H9 (cell line): ENCODE measurements around the gene XDH. TPM values are rescaled to one million over a fixed set of nuclear protein-coding genes. Genes with fewer than 3 reads are reported as not detected.

Experiments
- DNase-seq: peaks from one replicate; pipeline ENCODE4 v3.0.0-alpha.2; 2017
- H2AFZ ChIP-seq: one replicate; pipeline ENCODE4 v1.6.1; 2013; ENCODE audit warnings: mild to moderate bottlenecking, low read length, control low read depth, moderate library complexity
- H2AK5ac ChIP-seq: 2 replicates; pipeline ENCODE4 v1.6.1; 2013; ENCODE audit warnings: low read length, control low read depth, mixed read lengths; ENCODE audit not compliant: insufficient read length
- H2BK120ac ChIP-seq: one replicate; pipeline ENCODE4 v1.6.1; 2013; ENCODE audit warnings: low read depth, mild to moderate bottlenecking, low read length, control low read depth, inconsistent platforms; ENCODE audit not compliant: poor library complexity, severe bottlenecking
- H2BK12ac ChIP-seq: 2 replicates; pipeline ENCODE4 v1.6.1; 2013; ENCODE audit warnings: low read length, control low read depth, mixed read lengths, low read depth; ENCODE audit not compliant: insufficient read length
- H2BK15ac ChIP-seq: 2 replicates; pipeline ENCODE4 v1.6.1; 2013; ENCODE audit warnings: low read depth, low read length, control low read depth
- H2BK20ac ChIP-seq: one replicate; pipeline ENCODE4 v1.6.1; 2013; ENCODE audit warnings: low read depth, mild to moderate bottlenecking, low read length, control low read depth, inconsistent platforms; ENCODE audit not compliant: poor library complexity, severe bottlenecking
- H2BK5ac ChIP-seq: 2 replicates; pipeline ENCODE4 v1.6.1; 2013; ENCODE audit warnings: low read length, control low read depth, mixed read lengths; ENCODE audit not compliant: insufficient read length
- H3K14ac ChIP-seq: 2 replicates; pipeline ENCODE4 v1.6.1; 2013; ENCODE audit warnings: low read length, control low read depth; ENCODE audit not compliant: insufficient read depth
- H3K18ac ChIP-seq: 2 replicates; pipeline ENCODE4 v1.6.1; 2013; ENCODE audit warnings: low read depth, mild to moderate bottlenecking, mixed read lengths, low read length, control low read depth; ENCODE audit not compliant: insufficient read length
- H3K23ac ChIP-seq: 2 replicates; pipeline ENCODE4 v1.6.1; 2013; ENCODE audit warnings: low read length, control low read depth, mixed read lengths, low read depth; ENCODE audit not compliant: insufficient read length
- H3K23me2 ChIP-seq: 2 replicates; pipeline ENCODE4 v1.6.1; 2013; ENCODE audit warnings: low read depth, mild to moderate bottlenecking, mixed read lengths, low read length, control low read depth; ENCODE audit not compliant: insufficient read length, poor library complexity, severe bottlenecking
- H3K27ac ChIP-seq: 2 replicates; pipeline ENCODE4 v1.5.1; 2013; ENCODE audit warnings: low read length, control low read depth, mixed read lengths, low read depth; ENCODE audit not compliant: insufficient read length
- H3K27me3 ChIP-seq: 2 replicates; pipeline ENCODE4 v1.6.1; 2013; ENCODE audit warnings: low read length, control low read depth, inconsistent platforms; ENCODE audit not compliant: insufficient read depth
- H3K4ac ChIP-seq: 2 replicates; pipeline ENCODE4 v1.6.1; 2013; ENCODE audit warnings: low read depth, mild to moderate bottlenecking, control low read depth, inconsistent platforms, low read length, moderate library complexity
- H3K4me1 ChIP-seq: 2 replicates; pipeline ENCODE4 v1.6.1; 2013; ENCODE audit warnings: low read length, control low read depth, inconsistent platforms; ENCODE audit not compliant: insufficient read depth
- H3K4me2 ChIP-seq: 2 replicates; pipeline ENCODE4 v1.6.1; 2013; ENCODE audit warnings: low read length, control low read depth, mixed read lengths; ENCODE audit not compliant: insufficient read length, insufficient read depth
- H3K56ac ChIP-seq: 2 replicates; pipeline ENCODE4 v1.6.1; 2013; ENCODE audit warnings: low read depth, mild to moderate bottlenecking, mixed read lengths, low read length, control low read depth; ENCODE audit not compliant: insufficient read length
- H3K79me1 ChIP-seq: 2 replicates; pipeline ENCODE4 v1.6.1; 2013; ENCODE audit warnings: low read depth, mild to moderate bottlenecking, moderate library complexity, low read length, control low read depth, inconsistent platforms; ENCODE audit not compliant: insufficient read depth, poor library complexity, severe bottlenecking
- H3K79me2 ChIP-seq: 2 replicates; pipeline ENCODE4 v1.6.1; 2013; ENCODE audit warnings: low read length, control low read depth, inconsistent platforms; ENCODE audit not compliant: insufficient read depth
- H3K9ac ChIP-seq: 2 replicates; pipeline ENCODE4 v1.6.1; 2013; ENCODE audit warnings: low read length, control low read depth, mixed read lengths; ENCODE audit not compliant: insufficient read length; ENCODE audit errors: extremely low read depth
- H3K9me3 ChIP-seq: one replicate; pipeline ENCODE4 v1.6.1; 2013; ENCODE audit warnings: low read depth, low read length, inconsistent platforms; ENCODE audit not compliant: control insufficient read depth
- H3T11ph ChIP-seq: one replicate; pipeline ENCODE4 v1.6.1; 2013; ENCODE audit warnings: mild to moderate bottlenecking, low read length, control low read depth, inconsistent platforms
- H4K20me1 ChIP-seq: one replicate; pipeline ENCODE4 v1.6.1; 2013; ENCODE audit not compliant: control insufficient read depth, insufficient read length, insufficient read depth
- H4K5ac ChIP-seq: 2 replicates; pipeline ENCODE4 v1.6.1; 2013; ENCODE audit warnings: low read depth, mild to moderate bottlenecking, mixed read lengths, low read length, control low read depth; ENCODE audit not compliant: insufficient read length
- H4K8ac ChIP-seq: replicated peaks from 2 replicates; pipeline ENCODE4 v1.6.1; 2013; ENCODE audit warnings: low read length, control low read depth, mixed read lengths, low read depth; ENCODE audit not compliant: insufficient read length
- H4K91ac ChIP-seq: 2 replicates; pipeline ENCODE4 v1.6.1; 2013; ENCODE audit warnings: low read depth, mild to moderate bottlenecking, moderate library complexity, mixed read lengths, low read length, control low read depth; ENCODE audit not compliant: insufficient read length
- H3K27ac Mint-ChIP-seq, 3 experiments: 2 replicates in 2 of 3; 3 replicates in 1 of 3; pipeline ENCODE4 v1.8.0; 2020 to 2021; ENCODE audit warnings: mixed read lengths in 3 of 3, mild to moderate bottlenecking in 1 of 3, moderate library complexity in 1 of 3
- H3K27me3 Mint-ChIP-seq: 2 replicates; pipeline ENCODE4 v1.8.0; 2021; ENCODE audit warnings: low read depth, mild to moderate bottlenecking, moderate library complexity, mixed read lengths
- H3K36me3 Mint-ChIP-seq, 3 experiments: 2 replicates in 2 of 3; 3 replicates in 1 of 3; pipeline ENCODE4 v1.8.0; 2020 to 2021; ENCODE audit warnings: low read depth in 3 of 3, mixed read lengths in 3 of 3; ENCODE audit not compliant: insufficient read depth in 1 of 3
- H3K4me1 Mint-ChIP-seq, 2 experiments: 2 replicates each; pipeline ENCODE4 v1.8.0; 2020; ENCODE audit warnings: mixed read lengths in 2 of 2
- H3K4me3 Mint-ChIP-seq, 2 experiments: 2 replicates in 1 of 2; 3 replicates in 1 of 2; pipeline ENCODE4 v1.8.0; 2020 to 2021; ENCODE audit warnings: mild to moderate bottlenecking in 2 of 2, mixed read lengths in 2 of 2, moderate library complexity in 1 of 2
- H3K9me3 Mint-ChIP-seq, 2 experiments: 2 replicates in 1 of 2; 3 replicates in 1 of 2; pipeline ENCODE4 v1.8.0; 2020; ENCODE audit warnings: mild to moderate bottlenecking in 2 of 2, mixed read lengths in 2 of 2, moderate library complexity in 1 of 2
- WGBS: extraction: QIAGEN DNeasy Blood & Tissue Kit; methylation state at CpG from one replicate; pipeline ENCODE4 v1.1.7; 2013; ENCODE audit warnings: missing lambda C conversion rate, low lambda C conversion rate, mixed read lengths; ENCODE audit not compliant: insufficient read length; ENCODE audit errors: extremely low coverage; 5-methylcytosine and 5-hydroxymethylcytosine counted together
- total RNA-seq: library from RNA; stranded (reverse); gene quantifications from 2 replicates; pipeline ENCODE4 v1.2.1, GENCODE V29; 2021
- TF ChIP-seq, protein P1 (sequence below): fragments of 200-600 bp; sonication (generic); conservative IDR thresholded peaks from 3 replicates; pipeline ENCODE4 v1.8.0; 2021; ENCODE audit warnings: antibody characterized with exemption, mild to moderate bottlenecking

The XDH gene
- total RNA-seq, 1 experiment from 2014 or later, result 1.4 TPM

DNA sequence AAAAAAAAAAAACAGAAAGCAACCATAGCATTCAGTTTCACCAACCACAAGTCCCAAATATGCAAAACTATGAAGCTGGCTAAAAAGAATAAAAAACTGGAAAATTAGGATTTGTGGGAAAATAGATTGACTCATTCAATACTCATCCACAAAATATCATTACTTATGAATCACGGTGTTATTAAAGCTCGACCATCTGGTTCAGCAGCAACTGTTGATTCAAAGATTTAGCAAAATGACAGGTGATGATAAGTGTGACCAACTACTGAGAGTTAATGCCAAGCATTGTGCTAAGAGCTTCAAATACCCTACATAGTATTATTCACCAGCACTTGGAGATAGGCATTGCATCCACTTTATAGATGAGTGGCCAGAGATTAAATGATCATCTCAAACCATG, 26.2 kb upstream of the XDH start:
- no peak overlapping the region for H2BK20ac ChIP-seq
- no peak for DNase-seq
- no peak overlapping the region for H2BK120ac ChIP-seq
- no peak overlapping the region for H2BK15ac ChIP-seq
- no peak overlapping the region for H3T11ph ChIP-seq
- H3K4ac ChIP-seq, result no peak overlapping the region
- no peak overlapping the region for H3K56ac ChIP-seq
- H3K27me3 ChIP-seq, result no peaks in the 10 kb centered on the region
- Mint-ChIP-seq H3K4me1 (no peaks in the 10 kb centered on the region), H3K36me3 (peaks cover 2 to 10% (median 3%) of the 10 kb centered on the region in 3 experiments; a peak in 5 of 7 replicates), H3K9me3 (peaks cover 12 to 16% of the 10 kb centered on the region in 2 experiments; a peak in 4 of 5 replicates), H3K4me3 (no peak overlapping the region), H3K27me3 (no peaks in the 10 kb centered on the region), H3K27ac (no peak overlapping the region)
- TF ChIP-seq, protein P1, sequence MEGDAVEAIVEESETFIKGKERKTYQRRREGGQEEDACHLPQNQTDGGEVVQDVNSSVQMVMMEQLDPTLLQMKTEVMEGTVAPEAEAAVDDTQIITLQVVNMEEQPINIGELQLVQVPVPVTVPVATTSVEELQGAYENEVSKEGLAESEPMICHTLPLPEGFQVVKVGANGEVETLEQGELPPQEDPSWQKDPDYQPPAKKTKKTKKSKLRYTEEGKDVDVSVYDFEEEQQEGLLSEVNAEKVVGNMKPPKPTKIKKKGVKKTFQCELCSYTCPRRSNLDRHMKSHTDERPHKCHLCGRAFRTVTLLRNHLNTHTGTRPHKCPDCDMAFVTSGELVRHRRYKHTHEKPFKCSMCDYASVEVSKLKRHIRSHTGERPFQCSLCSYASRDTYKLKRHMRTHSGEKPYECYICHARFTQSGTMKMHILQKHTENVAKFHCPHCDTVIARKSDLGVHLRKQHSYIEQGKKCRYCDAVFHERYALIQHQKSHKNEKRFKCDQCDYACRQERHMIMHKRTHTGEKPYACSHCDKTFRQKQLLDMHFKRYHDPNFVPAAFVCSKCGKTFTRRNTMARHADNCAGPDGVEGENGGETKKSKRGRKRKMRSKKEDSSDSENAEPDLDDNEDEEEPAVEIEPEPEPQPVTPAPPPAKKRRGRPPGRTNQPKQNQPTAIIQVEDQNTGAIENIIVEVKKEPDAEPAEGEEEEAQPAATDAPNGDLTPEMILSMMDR, result no peak
- H3K9ac ChIP-seq, result no peak overlapping the region
- no peak overlapping the region for H3K14ac ChIP-seq
- H3K27ac ChIP-seq, result no peak overlapping the region
- no peak overlapping the region for H2AK5ac ChIP-seq
- H3K23me2 ChIP-seq, result no peaks in the 10 kb centered on the region
- no peak overlapping the region for H3K18ac ChIP-seq
- H3K79me1 ChIP-seq, result no peaks in the 10 kb centered on the region
- H3K9me3 ChIP-seq, result no peaks in the 10 kb centered on the region
- no CpG with 5 or more reads among the region's 2 CpGs for WGBS
- no peak overlapping the region for H4K5ac ChIP-seq
- no peak overlapping the region for H2BK5ac ChIP-seq
- no peak overlapping the region for H4K91ac ChIP-seq
- H4K8ac ChIP-seq, result no peak overlapping the region
- H2BK12ac ChIP-seq, result no peak overlapping the region
- no peak overlapping the region for H2AFZ ChIP-seq
- no peak overlapping the region for H3K4me2 ChIP-seq
- no peaks in the 10 kb centered on the region for H3K4me1 ChIP-seq
- no peaks in the 10 kb centered on the region for H4K20me1 ChIP-seq
- no peaks in the 10 kb centered on the region for H3K79me2 ChIP-seq
- H3K23ac ChIP-seq, result no peak overlapping the region
